GM12801 (cell line): Measurements from ENCODE around the gene INF2.
A peak's percentile ranks its signal among the peaks of the same experiment; 100 is the strongest.

Source experiments
- CTCF ChIP-seq: IDR thresholded peaks from one replicate; pipeline ENCODE4 v1.5.1; 2011; ENCODE audit warnings: control low read depth; ENCODE audit not compliant: insufficient read length; ENCODE audit errors: extremely low read depth

The INF2 gene

DNA sequence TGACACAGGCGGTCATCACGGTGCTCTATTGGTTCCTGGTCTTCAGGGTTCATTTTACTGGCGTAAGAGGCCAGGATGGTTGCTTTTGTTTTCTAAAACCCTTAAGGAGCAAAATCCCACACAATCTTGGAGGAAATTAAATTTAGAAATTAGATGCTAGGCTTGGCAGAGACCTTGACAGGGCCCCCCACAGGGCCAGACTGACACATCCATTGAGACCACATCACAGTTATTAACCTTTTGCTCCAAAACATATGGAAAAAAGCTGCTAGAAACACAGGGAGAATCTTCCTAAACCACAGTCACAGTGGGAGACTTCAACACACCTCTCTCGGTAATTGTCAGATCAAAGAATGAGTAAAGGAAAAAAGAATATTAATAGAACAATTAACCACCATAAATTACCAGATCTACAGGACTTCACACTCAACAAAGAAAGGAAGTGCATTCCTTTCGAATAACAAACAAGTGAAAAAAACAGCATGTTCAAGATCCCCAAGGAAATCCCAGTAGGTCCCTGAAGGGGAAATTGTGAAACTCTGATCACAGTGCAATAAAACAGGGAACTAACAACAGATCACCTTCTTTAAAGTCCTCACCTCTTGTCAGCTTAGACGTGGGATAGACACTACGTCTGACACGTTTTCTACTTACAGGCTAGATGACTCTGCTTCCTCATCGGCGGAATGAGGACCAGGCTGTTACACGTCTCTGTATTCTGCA lies 44.6 kb upstream of the INF2 start:
- no peak for TF ChIP-seq CTCF

- no peak for TF ChIP-seq CTCF
These were observed 41.9 kb upstream of the INF2 start for GRCh38 chr14:104647467-104648043.

DNA sequence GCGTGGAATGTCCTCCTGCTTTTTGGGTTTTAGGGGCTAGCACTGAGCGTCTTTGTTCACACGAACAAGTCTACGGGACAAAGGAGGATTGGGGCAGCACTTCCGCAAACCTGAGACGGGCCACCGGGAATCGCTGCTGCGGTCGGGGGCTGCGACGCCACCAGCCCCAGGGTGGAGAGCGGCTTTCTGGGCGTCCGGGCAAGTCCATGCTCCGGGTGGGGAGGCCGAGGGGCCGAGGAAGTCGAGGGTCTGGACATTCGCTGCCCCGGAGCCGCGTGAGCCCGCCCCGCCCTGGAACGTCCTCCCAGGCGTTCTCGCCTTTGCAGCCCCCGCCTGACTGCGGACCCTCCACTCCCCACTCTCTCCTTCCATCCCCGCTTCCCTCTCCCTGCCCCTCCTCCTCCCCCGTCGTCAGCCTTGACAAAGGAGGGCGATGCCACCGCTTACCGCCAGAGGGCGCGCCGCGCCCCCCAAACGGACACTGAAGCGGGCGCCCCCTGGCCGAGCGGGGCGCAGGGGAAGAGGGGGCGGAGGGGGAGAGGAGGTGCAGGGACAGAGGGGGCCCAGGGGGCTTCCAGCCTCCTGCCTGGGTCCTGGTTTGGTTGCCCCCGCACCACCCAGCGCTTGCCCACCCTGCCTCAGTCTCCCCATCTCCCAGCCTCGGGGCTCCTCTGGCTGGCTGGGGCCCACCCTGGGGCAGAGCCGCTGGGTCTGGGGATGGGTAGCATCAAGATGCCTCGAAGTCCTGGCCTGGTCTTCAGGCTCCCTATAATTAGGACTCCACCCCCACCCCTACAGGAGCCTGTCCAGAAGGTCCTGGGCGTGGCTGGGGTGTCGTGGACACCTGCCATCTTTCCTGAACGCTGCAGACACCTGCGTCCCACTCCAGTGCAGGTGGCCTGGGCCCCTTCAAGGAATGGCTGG lies 39.1 kb upstream of the INF2 start:
- TF ChIP-seq CTCF = peak; percentile 86

DNA sequence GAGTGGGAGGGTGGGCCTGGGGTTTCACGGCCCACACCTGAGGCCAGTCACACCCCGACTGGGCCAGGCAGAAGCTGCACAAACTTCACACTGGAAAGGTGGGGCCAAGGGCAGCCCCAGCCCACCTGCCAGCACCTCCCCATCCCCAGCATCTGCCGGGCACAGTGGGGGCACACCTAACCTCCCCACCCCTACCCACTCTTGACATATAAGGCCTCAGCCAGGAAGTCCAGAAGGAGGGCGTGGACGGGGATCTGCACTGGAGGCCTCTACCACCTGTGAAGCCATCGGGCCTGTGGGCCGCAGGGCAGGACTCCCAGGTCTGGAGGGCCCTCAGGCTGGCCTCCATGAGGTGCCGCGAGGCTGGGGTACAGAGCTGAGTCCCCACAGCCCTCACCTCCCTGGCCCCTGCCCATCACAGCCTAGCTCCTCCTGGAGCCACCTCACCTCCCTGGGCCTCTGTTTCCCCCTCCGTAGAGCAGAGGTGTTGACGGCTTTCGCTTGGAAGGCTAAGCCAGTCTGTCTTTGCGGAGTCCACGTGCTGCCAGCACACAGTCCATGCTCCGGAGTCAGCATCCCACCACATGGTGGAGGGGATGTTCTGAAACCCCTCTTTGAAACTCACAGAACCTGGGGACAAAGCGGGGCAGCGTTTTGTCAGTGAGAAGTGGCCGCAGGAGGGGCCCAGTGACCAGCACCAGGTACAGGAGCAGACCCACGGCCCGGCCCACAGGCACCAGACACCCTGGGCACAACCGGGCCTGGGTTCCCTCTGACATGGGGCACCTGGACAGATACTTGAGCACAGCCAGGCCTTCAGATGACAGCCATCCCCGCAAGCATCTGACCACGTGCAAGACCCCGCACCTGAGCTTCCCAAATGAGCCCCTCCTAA lies 38.2 kb upstream of the INF2 start:
- TF ChIP-seq CTCF = no peak

- no peak for TF ChIP-seq CTCF
These were observed 37.5 kb upstream of the INF2 start for GRCh38 chr14:104651876-104652260.

DNA sequence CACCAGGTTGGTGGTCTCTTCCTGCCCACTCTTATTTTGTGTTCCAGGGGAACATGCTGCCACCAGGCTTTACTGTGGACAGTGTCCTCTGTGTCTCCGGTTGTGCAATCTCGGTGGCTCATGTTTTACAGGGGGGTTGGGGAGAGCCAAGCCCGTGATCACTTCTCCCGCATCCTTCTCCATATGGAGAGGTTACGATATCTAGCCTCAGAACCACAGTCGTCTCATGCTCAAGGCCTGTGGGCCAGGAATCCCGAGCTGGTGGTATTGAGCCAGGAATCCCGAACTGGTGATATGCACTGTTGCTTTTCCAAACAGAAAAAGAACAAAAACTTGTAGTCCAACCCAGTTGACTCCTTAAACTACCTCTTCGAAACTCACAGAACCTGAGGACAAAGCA lies 37.0 kb upstream of the INF2 start:
- TF ChIP-seq CTCF = no peak

- no peak for TF ChIP-seq CTCF
These were observed 35.3 kb upstream of the INF2 start for GRCh38 chr14:104654119-104654518.
